Hippocampal formation (tissue), 2 donors: ENCODE data around the gene DPP7.

ENCODE experiments used
- DNase-seq, 2 donors: peaks; one replicate each; lab custom pipeline; 2025; lab: John Stamatoyannopoulos, UW

The DPP7 gene

GRCh38 chr9:137114613-137115393 is at the start of gene DPP7:
TSS of gene DPP7 (minus strand) at chr9:137114733. CDS start at chr9:137114713, 20 bp downstream.
- peak; percentile 51 to 66 for DNase-seq

GRCh38 chr9:137163805-137164204 is 49.3 kb upstream of the DPP7 start:
- no peak for DNase-seq

- no peak for DNase-seq
Observed at GRCh38 chr9:137163365-137163715, 48.8 kb upstream of the DPP7 start.

GRCh38 chr9:137162505-137163364 is 48.2 kb upstream of the DPP7 start:
- no peak for DNase-seq

- DNase-seq: no peak
Observed at GRCh38 chr9:137161558-137162486, 47.3 kb upstream of the DPP7 start.

- DNase-seq: no peak
Observed at GRCh38 chr9:137160716-137161557, 46.4 kb upstream of the DPP7 start.

- no peak for DNase-seq
Observed at GRCh38 chr9:137160054-137160425, 45.5 kb upstream of the DPP7 start.

- no peak for DNase-seq
Observed at GRCh38 chr9:137159105-137160053, 44.8 kb upstream of the DPP7 start.

GRCh38 chr9:137158625-137159024 is 44.1 kb upstream of the DPP7 start:
- no peak for DNase-seq

- no peak for DNase-seq
Observed at GRCh38 chr9:137157618-137158415, 43.3 kb upstream of the DPP7 start.

- no peak for DNase-seq
Observed at GRCh38 chr9:137156567-137157375, 42.2 kb upstream of the DPP7 start.

GRCh38 chr9:137152844-137153405 is 38.4 kb upstream of the DPP7 start:
- no peak for DNase-seq

GRCh38 chr9:137150617-137151457 is 36.3 kb upstream of the DPP7 start:
- no peak for DNase-seq

GRCh38 chr9:137149942-137150616 is 35.5 kb upstream of the DPP7 start:
- no peak for DNase-seq

- no peak for DNase-seq
Observed at GRCh38 chr9:137149363-137149762, 34.8 kb upstream of the DPP7 start.

- no peak for DNase-seq
Observed at GRCh38 chr9:137148661-137149060, 34.1 kb upstream of the DPP7 start.
